Astrocyte of the hippocampus (primary cell): ENCODE measurements around the gene CBX3.
"Not testable (repeated sequence)": the region's sequence is repeated elsewhere in the genome, so short reads cannot be mapped to it uniquely, and the experiment has no call there.

Source experiments
- DNase-seq: peaks from one replicate; pipeline ENCODE4 v3.0.0; 2011; ENCODE audit warnings: low read depth, low spot score

The CBX3 gene

GRCh38 chr7:26170663-26171062 is 30.9 kb upstream of the CBX3 start:
- no peak for DNase-seq

- DNase-seq: no peak
These were observed 29.9 kb upstream of the CBX3 start for GRCh38 chr7:26171601-26172000.

- no peak for DNase-seq
These were observed 29.5 kb upstream of the CBX3 start for GRCh38 chr7:26172048-26172447.

- DNase-seq: not testable (repeated sequence)
These were observed 25.6 kb upstream of the CBX3 start for GRCh38 chr7:26175903-26176302.

- DNase-seq: not testable (repeated sequence)
These were observed 24.8 kb upstream of the CBX3 start for GRCh38 chr7:26176696-26177095.

GRCh38 chr7:26177269-26177668 is 24.3 kb upstream of the CBX3 start:
- not testable (repeated sequence) for DNase-seq

GRCh38 chr7:26178272-26178960 is 23.1 kb upstream of the CBX3 start:
- no peak for DNase-seq

GRCh38 chr7:26179422-26179821 is 22.1 kb upstream of the CBX3 start:
- no peak for DNase-seq

- no peak for DNase-seq
These were observed 21.6 kb upstream of the CBX3 start for GRCh38 chr7:26179826-26180497.

- no peak for DNase-seq
These were observed 20.8 kb upstream of the CBX3 start for GRCh38 chr7:26180792-26181198.

GRCh38 chr7:26181474-26182227 is 19.9 kb upstream of the CBX3 start:
- DNase-seq: no peak

GRCh38 chr7:26182283-26182682 is 19.3 kb upstream of the CBX3 start:
- DNase-seq: no peak

- no peak for DNase-seq
These were observed 18.8 kb upstream of the CBX3 start for GRCh38 chr7:26182706-26183105.

- DNase-seq: no peak
These were observed 17.8 kb upstream of the CBX3 start for GRCh38 chr7:26183545-26184280.

GRCh38 chr7:26184281-26185101 is 17.1 kb upstream of the CBX3 start:
- not testable (repeated sequence) for DNase-seq

GRCh38 chr7:26185131-26185843 is 16.3 kb upstream of the CBX3 start:
- no peak for DNase-seq

- no peak for DNase-seq
These were observed 15.7 kb upstream of the CBX3 start for GRCh38 chr7:26185844-26186180.

- DNase-seq: no peak
These were observed 14.9 kb upstream of the CBX3 start for GRCh38 chr7:26186364-26187311.
